ENCODE results near the gene OLFML2B. TPM values are rescaled to one million over a fixed set of nuclear protein-coding genes. Genes with fewer than 3 reads are reported as not detected.

The OLFML2B gene
- total RNA-seq, 2 experiments from 2014 or later: not detected

GRCh38 chr1:161994175-161994668 is 29.4 kb downstream of the OLFML2B start:
- Mint-ChIP-seq H3K36me3 (no peaks in the 10 kb centered on the region), H3K27me3 (peaks cover 8% of the 10 kb centered on the region), H3K4me1 (no peaks in the 10 kb centered on the region), H3K9me3 (ENCODE audit: low read depth) (no peaks in the 10 kb centered on the region), H3K27ac (no peak overlapping the region), H3K4me3 (no peak overlapping the region)
- CTCF ChIA-PET: no interaction called here
- DNase-seq: no peak
- ATAC-seq: no peak

- Mint-ChIP-seq H3K27ac (no peak overlapping the region), H3K36me3 (no peaks in the 10 kb centered on the region), H3K4me1 (no peaks in the 10 kb centered on the region), H3K9me3 (ENCODE audit: low read depth) (no peaks in the 10 kb centered on the region), H3K4me3 (no peak overlapping the region), H3K27me3 (peaks cover 8% of the 10 kb centered on the region)
- CTCF ChIA-PET: no interaction called here
- ATAC-seq (no peak), DNase-seq (no peak)
Measured at GRCh38 chr1:161993576-161993975, 30.1 kb downstream of the OLFML2B start.

GRCh38 chr1:161989786-161990185 is 33.9 kb downstream of the OLFML2B start:
- H3K9me3 Mint-ChIP-seq (ENCODE audit: low read depth): peaks cover 3% of the 10 kb centered on the region

GRCh38 chr1:161989108-161989507 is 34.6 kb downstream of the OLFML2B start:
- H3K27ac Mint-ChIP-seq: no peak overlapping the region
- peaks cover 15% of the 10 kb centered on the region for H3K27me3 Mint-ChIP-seq
- no peak for DNase-seq
- no peaks in the 10 kb centered on the region for H3K4me1 Mint-ChIP-seq
- no peak overlapping the region for H3K4me3 Mint-ChIP-seq
- H3K36me3 Mint-ChIP-seq: peaks cover 1% of the 10 kb centered on the region
- CTCF ChIA-PET: no interaction called here
- no peak for ATAC-seq
- H3K9me3 Mint-ChIP-seq (ENCODE audit: low read depth): peaks cover 3% of the 10 kb centered on the region

More at GRCh38 chr1:161989786-161990185, 33.9 kb downstream of the OLFML2B start:
- DNase-seq: no peak
- Mint-ChIP-seq H3K36me3 (peaks cover 1% of the 10 kb centered on the region), H3K4me1 (no peaks in the 10 kb centered on the region), H3K27ac (no peak overlapping the region), H3K4me3 (no peak overlapping the region), H3K27me3 (peaks cover 15% of the 10 kb centered on the region)
- no peak for ATAC-seq
- CTCF ChIA-PET: no interaction called here

- no peaks in the 10 kb centered on the region for H3K4me1 Mint-ChIP-seq
- no peak overlapping the region for H3K4me3 Mint-ChIP-seq
- peaks cover 1% of the 10 kb centered on the region for H3K36me3 Mint-ChIP-seq
- H3K27ac Mint-ChIP-seq: no peak overlapping the region
- DNase-seq: no peak
- no peak for ATAC-seq
- peaks cover 3% of the 10 kb centered on the region for H3K9me3 Mint-ChIP-seq (ENCODE audit: low read depth)
- H3K27me3 Mint-ChIP-seq: peaks cover 15% of the 10 kb centered on the region
- CTCF ChIA-PET: no interaction called here
Measured at GRCh38 chr1:161988413-161988812, 35.3 kb downstream of the OLFML2B start.

GRCh38 chr1:161987872-161988271 is 35.8 kb downstream of the OLFML2B start:
- ATAC-seq (no peak), DNase-seq (no peak)
- Mint-ChIP-seq H3K27me3 (peaks cover 12% of the 10 kb centered on the region), H3K27ac (no peak overlapping the region), H3K4me3 (no peak overlapping the region), H3K4me1 (no peaks in the 10 kb centered on the region), H3K9me3 (ENCODE audit: low read depth) (peaks cover 3% of the 10 kb centered on the region), H3K36me3 (peaks cover 1% of the 10 kb centered on the region)
- CTCF ChIA-PET: no interaction called here

GRCh38 chr1:161987303-161987702 is 36.4 kb downstream of the OLFML2B start:
- H3K9me3 Mint-ChIP-seq (ENCODE audit: low read depth): peaks cover 3% of the 10 kb centered on the region
- DNase-seq: no peak
- peaks cover 1% of the 10 kb centered on the region for H3K36me3 Mint-ChIP-seq
- H3K27me3 Mint-ChIP-seq: peaks cover 12% of the 10 kb centered on the region
- ATAC-seq: no peak
- CTCF ChIA-PET: no interaction called here
- H3K27ac Mint-ChIP-seq: no peak overlapping the region
- H3K4me1 Mint-ChIP-seq: no peaks in the 10 kb centered on the region
- no peak overlapping the region for H3K4me3 Mint-ChIP-seq

- DNase-seq (no peak), ATAC-seq (no peak)
- no peak overlapping the region for H3K27ac Mint-ChIP-seq
- CTCF ChIA-PET: no interaction called here
- H3K27me3 Mint-ChIP-seq: peaks cover 14% of the 10 kb centered on the region
- peaks cover 3% of the 10 kb centered on the region for H3K9me3 Mint-ChIP-seq (ENCODE audit: low read depth)
- H3K36me3 Mint-ChIP-seq: peaks cover 1% of the 10 kb centered on the region
- H3K4me3 Mint-ChIP-seq: no peak overlapping the region
- no peaks in the 10 kb centered on the region for H3K4me1 Mint-ChIP-seq
Measured at GRCh38 chr1:161986328-161986727, 37.3 kb downstream of the OLFML2B start.

- H3K27ac Mint-ChIP-seq: no peak overlapping the region
- H3K36me3 Mint-ChIP-seq: peaks cover 1% of the 10 kb centered on the region
- no peaks in the 10 kb centered on the region for H3K4me1 Mint-ChIP-seq
- peaks cover 3% of the 10 kb centered on the region for H3K9me3 Mint-ChIP-seq (ENCODE audit: low read depth)
- CTCF ChIA-PET: no interaction called here
- peaks cover 11% of the 10 kb centered on the region for H3K27me3 Mint-ChIP-seq
- no peak overlapping the region for H3K4me3 Mint-ChIP-seq
- DNase-seq (no peak), ATAC-seq (no peak)
Measured at GRCh38 chr1:161985301-161985822, 38.3 kb downstream of the OLFML2B start.

- Mint-ChIP-seq H3K4me1 (no peaks in the 10 kb centered on the region), H3K36me3 (peaks cover 1% of the 10 kb centered on the region), H3K27me3 (peaks cover 14% of the 10 kb centered on the region), H3K27ac (no peak overlapping the region), H3K9me3 (ENCODE audit: low read depth) (peaks cover 3% of the 10 kb centered on the region), H3K4me3 (no peak overlapping the region)
- ATAC-seq (no peak), DNase-seq (no peak)
- CTCF ChIA-PET: no interaction called here
Measured at GRCh38 chr1:161983725-161984124, 39.9 kb downstream of the OLFML2B start.

GRCh38 chr1:161982917-161983316 is 40.8 kb downstream of the OLFML2B start:
- no peaks in the 10 kb centered on the region for H3K4me1 Mint-ChIP-seq
- H3K27ac Mint-ChIP-seq: no peak overlapping the region
- ATAC-seq (no peak), DNase-seq (no peak)
- H3K9me3 Mint-ChIP-seq (ENCODE audit: low read depth): peaks cover 3% of the 10 kb centered on the region
- no peak overlapping the region for H3K4me3 Mint-ChIP-seq
- CTCF ChIA-PET: no interaction called here
- H3K27me3 Mint-ChIP-seq: peaks cover 14% of the 10 kb centered on the region
- peaks cover 1% of the 10 kb centered on the region for H3K36me3 Mint-ChIP-seq

GRCh38 chr1:161982507-161982895 is 41.2 kb downstream of the OLFML2B start:
- Mint-ChIP-seq H3K4me3 (no peak overlapping the region), H3K4me1 (no peaks in the 10 kb centered on the region), H3K9me3 (ENCODE audit: low read depth) (peaks cover 3% of the 10 kb centered on the region), H3K36me3 (peaks cover 1% of the 10 kb centered on the region), H3K27ac (no peak overlapping the region), H3K27me3 (peaks cover 11% of the 10 kb centered on the region)
- ATAC-seq: no peak
- no peak for DNase-seq
- CTCF ChIA-PET: no interaction called here

GRCh38 chr1:161981735-161982506 is 41.7 kb downstream of the OLFML2B start:
- H3K36me3 Mint-ChIP-seq: no peaks in the 10 kb centered on the region
- H3K4me3 Mint-ChIP-seq: no peak overlapping the region
- no peak overlapping the region for H3K27ac Mint-ChIP-seq
- CTCF ChIA-PET: interaction anchor here (0.6 to 1.2 kb wide), 2 partner anchors 14 to 40 kb away, joined by 3 read pairs; no protein-coding TSS in a partner anchor
- H3K4me1 Mint-ChIP-seq: no peaks in the 10 kb centered on the region
- H3K27me3 Mint-ChIP-seq: peaks cover 7% of the 10 kb centered on the region
- H3K9me3 Mint-ChIP-seq (ENCODE audit: low read depth): no peaks in the 10 kb centered on the region
- no peak for ATAC-seq
- DNase-seq: no peak

- H3K4me1 Mint-ChIP-seq: no peaks in the 10 kb centered on the region
- ATAC-seq (no peak), DNase-seq (no peak)
- CTCF ChIA-PET: interaction anchor here (1.2 kb wide), 1 partner anchor 14 kb away, joined by 3 read pairs; no protein-coding TSS in a partner anchor
- H3K27ac Mint-ChIP-seq: no peak overlapping the region
- H3K36me3 Mint-ChIP-seq: no peaks in the 10 kb centered on the region
- no peak overlapping the region for H3K4me3 Mint-ChIP-seq
- peaks cover 7% of the 10 kb centered on the region for H3K27me3 Mint-ChIP-seq
- H3K9me3 Mint-ChIP-seq (ENCODE audit: low read depth): no peaks in the 10 kb centered on the region
Measured at GRCh38 chr1:161981126-161981525, 42.5 kb downstream of the OLFML2B start.

Measured in activated CD8-positive, alpha-beta memory T cell treated with anti-CD3 and anti-CD28 coated beads, Interleukin-2, amount 10 ng/mL, durations not matched to agents 7 days and 5 days (primary cell).